Measurements from ENCODE around the gene GAREM2. TPM values are rescaled to one million over a fixed set of nuclear protein-coding genes. Genes with fewer than 3 reads are reported as not detected.

Gene GAREM2
- total and polyA plus RNA-seq, 9 of the 15 experiments (the other 6 are each of a cell fraction or from before 2014, with no cell fraction given): 1.7 to 12.4 (median 2.5) TPM

DNA sequence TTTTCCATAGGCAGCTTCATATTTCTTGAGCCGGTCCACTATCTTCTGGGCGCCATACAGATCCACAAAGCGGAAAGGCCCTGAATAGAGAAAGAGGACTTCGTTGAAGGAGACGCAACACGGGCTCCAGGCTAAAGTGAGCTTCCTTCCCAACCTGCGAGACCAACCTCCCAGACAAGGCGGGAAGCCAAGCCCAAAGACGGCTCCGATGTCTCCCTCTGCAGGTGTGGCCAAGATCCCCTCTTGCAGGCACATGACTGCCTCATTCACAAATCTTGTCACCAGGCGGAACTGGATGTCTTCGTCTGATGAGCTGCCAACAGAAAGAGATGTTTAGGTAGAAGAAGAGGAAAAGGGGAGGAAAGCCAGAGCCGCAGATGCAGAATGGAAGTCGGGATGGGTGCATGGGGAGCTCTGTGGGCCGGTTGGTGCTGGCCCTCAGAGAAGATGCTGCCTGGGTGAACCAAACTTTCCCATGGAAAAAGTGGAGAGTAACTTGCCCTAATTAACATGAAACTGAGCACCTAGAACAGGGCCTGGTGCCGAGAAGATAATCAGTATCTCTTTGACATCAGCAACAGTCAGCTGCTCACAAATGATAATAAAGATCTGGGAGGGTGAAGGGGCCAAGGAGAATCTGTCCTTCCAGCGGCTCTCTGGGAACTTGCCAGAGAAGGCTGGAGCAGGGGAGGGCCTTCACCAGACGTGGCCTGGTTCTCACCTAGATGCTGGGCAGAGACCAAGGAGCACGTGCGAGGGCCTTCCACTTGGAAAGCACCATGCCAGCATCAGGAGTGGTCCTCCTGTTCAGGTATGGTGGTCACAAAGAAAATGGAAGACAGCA, 18.6 kb downstream of the GAREM2 start (continued):
- TF ChIP-seq JUND (IDR thresholded peaks at IDR 0.05; ENCODE audit: borderline replicate concordance, low read depth, low read length) (peak; percentile 35; the same call in 1 of the 2 replicates), JUND (tag; IDR thresholded peaks at IDR 0.05; ENCODE audit: borderline replicate concordance, low read depth, low read length) (no peak; the same call in 2 of the 3 replicates), CBFA2T2 (conservative IDR thresholded peaks at IDR 0.05) (peak; percentile 61), ZNF3 (CRISPR knock-in tag; IDR thresholded peaks at IDR 0.05) (no peak), ZKSCAN3 (CRISPR knock-in tag; IDR thresholded peaks at IDR 0.05) (no peak), E2F4 (CRISPR knock-in tag; IDR thresholded peaks at IDR 0.05; ENCODE audit: low read depth) (no peak), ZNF197 (CRISPR knock-in tag; IDR thresholded peaks at IDR 0.05; ENCODE audit: low read depth) (0 out of 2 replicates have a peak, but pooled peaks have one; percentile 39), BHLHE40 (IDR thresholded peaks at IDR 0.05; ENCODE audit: low read length) (0 out of 2 replicates have a peak, but pooled peaks have one; percentile 29), NCOA6 (IDR thresholded peaks at IDR 0.05) (no peak), TEAD4 (IDR thresholded peaks at IDR 0.05; ENCODE audit: low read length) (peak; percentile 82), TEAD4 (CRISPR knock-in tag; IDR thresholded peaks at IDR 0.05; ENCODE audit: borderline replicate concordance) (no peak)
- TF ChIP-seq, protein P1, sequence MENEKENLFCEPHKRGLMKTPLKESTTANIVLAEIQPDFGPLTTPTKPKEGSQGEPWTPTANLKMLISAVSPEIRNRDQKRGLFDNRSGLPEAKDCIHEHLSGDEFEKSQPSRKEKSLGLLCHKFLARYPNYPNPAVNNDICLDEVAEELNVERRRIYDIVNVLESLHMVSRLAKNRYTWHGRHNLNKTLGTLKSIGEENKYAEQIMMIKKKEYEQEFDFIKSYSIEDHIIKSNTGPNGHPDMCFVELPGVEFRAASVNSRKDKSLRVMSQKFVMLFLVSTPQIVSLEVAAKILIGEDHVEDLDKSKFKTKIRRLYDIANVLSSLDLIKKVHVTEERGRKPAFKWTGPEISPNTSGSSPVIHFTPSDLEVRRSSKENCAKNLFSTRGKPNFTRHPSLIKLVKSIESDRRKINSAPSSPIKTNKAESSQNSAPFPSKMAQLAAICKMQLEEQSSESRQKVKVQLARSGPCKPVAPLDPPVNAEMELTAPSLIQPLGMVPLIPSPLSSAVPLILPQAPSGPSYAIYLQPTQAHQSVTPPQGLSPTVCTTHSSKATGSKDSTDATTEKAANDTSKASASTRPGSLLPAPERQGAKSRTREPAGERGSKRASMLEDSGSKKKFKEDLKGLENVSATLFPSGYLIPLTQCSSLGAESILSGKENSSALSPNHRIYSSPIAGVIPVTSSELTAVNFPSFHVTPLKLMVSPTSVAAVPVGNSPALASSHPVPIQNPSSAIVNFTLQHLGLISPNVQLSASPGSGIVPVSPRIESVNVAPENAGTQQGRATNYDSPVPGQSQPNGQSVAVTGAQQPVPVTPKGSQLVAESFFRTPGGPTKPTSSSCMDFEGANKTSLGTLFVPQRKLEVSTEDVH (IDR thresholded peaks at IDR 0.05; ENCODE audit: low read depth, partially characterized antibody): no peak
